Measurements from ENCODE around the gene ATRNL1.

GRCh38 chr10:115953281-115953680, 860.1 kb downstream of the ATRNL1 start:
- TF ChIP-seq, protein P1, sequence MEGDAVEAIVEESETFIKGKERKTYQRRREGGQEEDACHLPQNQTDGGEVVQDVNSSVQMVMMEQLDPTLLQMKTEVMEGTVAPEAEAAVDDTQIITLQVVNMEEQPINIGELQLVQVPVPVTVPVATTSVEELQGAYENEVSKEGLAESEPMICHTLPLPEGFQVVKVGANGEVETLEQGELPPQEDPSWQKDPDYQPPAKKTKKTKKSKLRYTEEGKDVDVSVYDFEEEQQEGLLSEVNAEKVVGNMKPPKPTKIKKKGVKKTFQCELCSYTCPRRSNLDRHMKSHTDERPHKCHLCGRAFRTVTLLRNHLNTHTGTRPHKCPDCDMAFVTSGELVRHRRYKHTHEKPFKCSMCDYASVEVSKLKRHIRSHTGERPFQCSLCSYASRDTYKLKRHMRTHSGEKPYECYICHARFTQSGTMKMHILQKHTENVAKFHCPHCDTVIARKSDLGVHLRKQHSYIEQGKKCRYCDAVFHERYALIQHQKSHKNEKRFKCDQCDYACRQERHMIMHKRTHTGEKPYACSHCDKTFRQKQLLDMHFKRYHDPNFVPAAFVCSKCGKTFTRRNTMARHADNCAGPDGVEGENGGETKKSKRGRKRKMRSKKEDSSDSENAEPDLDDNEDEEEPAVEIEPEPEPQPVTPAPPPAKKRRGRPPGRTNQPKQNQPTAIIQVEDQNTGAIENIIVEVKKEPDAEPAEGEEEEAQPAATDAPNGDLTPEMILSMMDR (IDR thresholded peaks at IDR 0.05) = no peak
- TF ChIP-seq POLR2AphosphoS5 (IDR thresholded peaks at IDR 0.05) = no peak
- no peak for TF ChIP-seq POLR2A (IDR thresholded peaks at IDR 0.05)

Measured in prostate gland (tissue), 2 donors.